Calu3 (cell line): Measurements from ENCODE around the gene EEF1AKMT3. TPM values are rescaled to one million over a fixed set of nuclear protein-coding genes. Genes with fewer than 3 reads are reported as not detected.
A peak's percentile ranks its signal among the peaks of the same experiment; 100 is the strongest.
"Not testable (repeated sequence)": the region's sequence is repeated elsewhere in the genome, so short reads cannot be mapped to it uniquely, and the experiment has no call there.

Source experiments
- BruUV-seq: library from RNA; stranded (reverse); fragments of 400-500 nt; replicated peaks from 2 replicates; lab custom pipeline; 2021; lab: Mats Ljungman, UMichigan
- CTCF ChIA-PET: fragments of 300-600 bp; sonication (Branson Sonifier 250); formaldehyde crosslinking; loops from one replicate; lab custom pipeline; 2022; ENCODE audit warnings: antibody characterized with exemption; lab: Charles Lee
- DNase-seq: peaks from one replicate; pipeline ENCODE4 v3.0.0; 2022
- H3K27ac Mint-ChIP-seq: one replicate; pipeline ENCODE4 v1.8.0; 2022; ENCODE audit warnings: mixed read lengths; ENCODE audit not compliant: unreplicated experiment
- H3K27me3 Mint-ChIP-seq: one replicate; pipeline ENCODE4 v1.8.0; 2022; ENCODE audit warnings: mixed read lengths; ENCODE audit not compliant: unreplicated experiment
- H3K36me3 Mint-ChIP-seq: one replicate; pipeline ENCODE4 v1.8.0; 2022; ENCODE audit warnings: mild to moderate bottlenecking, moderate library complexity, mixed read lengths; ENCODE audit not compliant: insufficient read depth, unreplicated experiment
- H3K4me1 Mint-ChIP-seq: one replicate; pipeline ENCODE4 v1.8.0; 2022; ENCODE audit warnings: mild to moderate bottlenecking, low read depth, mixed read lengths; ENCODE audit not compliant: unreplicated experiment
- H3K4me3 Mint-ChIP-seq: one replicate; pipeline ENCODE4 v1.8.0; 2022; ENCODE audit warnings: mild to moderate bottlenecking, low read depth, moderate library complexity, mixed read lengths; ENCODE audit not compliant: unreplicated experiment
- H3K9me3 Mint-ChIP-seq: one replicate; pipeline ENCODE4 v1.8.0; 2022; ENCODE audit warnings: low read depth, mixed read lengths; ENCODE audit not compliant: unreplicated experiment
- intact Hi-C: fragments of 100-400 bp; cut with micrococcal nuclease; formaldehyde crosslinking; loops from one replicate; pipeline ENCODE4 v1.10.0; 2022; ENCODE audit not compliant: unreplicated experiment
- total RNA-seq: library from RNA; stranded (reverse); gene quantifications from 2 replicates; pipeline ENCODE4 v1.2.3, GENCODE V29; 2022
- TF ChIP-seq, protein P1 (sequence below): fragments of 200-600 bp; IDR thresholded peaks from one replicate; pipeline ENCODE4 v1.8.0; 2022; ENCODE audit warnings: antibody characterized with exemption; ENCODE audit not compliant: unreplicated experiment

Gene EEF1AKMT3
- total RNA-seq, 1 experiment from 2014 or later: 8.4 TPM

DNA sequence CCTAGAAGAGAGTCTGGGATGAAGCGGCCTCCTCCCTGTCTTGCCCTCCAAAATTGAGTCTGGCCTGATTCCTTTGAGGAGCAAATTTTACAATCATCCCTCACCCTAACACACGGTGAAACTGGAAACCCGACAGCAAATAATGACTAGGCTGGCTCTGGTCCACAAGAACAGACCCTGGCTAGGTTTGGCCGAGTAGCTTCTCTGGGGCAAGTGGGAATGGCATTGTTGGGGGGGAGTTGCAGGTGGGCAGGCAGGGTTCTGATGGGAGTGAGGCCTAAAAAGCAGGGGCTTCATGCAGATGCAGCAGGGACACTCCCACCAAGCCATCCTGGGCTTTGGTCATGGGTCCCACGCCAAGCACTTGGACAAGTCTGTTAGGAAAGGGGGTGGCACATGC, 48.6 kb downstream of the EEF1AKMT3 start:
- H3K27ac Mint-ChIP-seq, H3K27me3 Mint-ChIP-seq, H3K4me3 Mint-ChIP-seq, CTCF ChIA-PET, H3K4me1 Mint-ChIP-seq, DNase-seq, BruUV-seq, intact Hi-C loops, H3K9me3 Mint-ChIP-seq: not testable (repeated sequence)
- H3K36me3 Mint-ChIP-seq: peaks cover 49% of the 10 kb centered on the region

DNA sequence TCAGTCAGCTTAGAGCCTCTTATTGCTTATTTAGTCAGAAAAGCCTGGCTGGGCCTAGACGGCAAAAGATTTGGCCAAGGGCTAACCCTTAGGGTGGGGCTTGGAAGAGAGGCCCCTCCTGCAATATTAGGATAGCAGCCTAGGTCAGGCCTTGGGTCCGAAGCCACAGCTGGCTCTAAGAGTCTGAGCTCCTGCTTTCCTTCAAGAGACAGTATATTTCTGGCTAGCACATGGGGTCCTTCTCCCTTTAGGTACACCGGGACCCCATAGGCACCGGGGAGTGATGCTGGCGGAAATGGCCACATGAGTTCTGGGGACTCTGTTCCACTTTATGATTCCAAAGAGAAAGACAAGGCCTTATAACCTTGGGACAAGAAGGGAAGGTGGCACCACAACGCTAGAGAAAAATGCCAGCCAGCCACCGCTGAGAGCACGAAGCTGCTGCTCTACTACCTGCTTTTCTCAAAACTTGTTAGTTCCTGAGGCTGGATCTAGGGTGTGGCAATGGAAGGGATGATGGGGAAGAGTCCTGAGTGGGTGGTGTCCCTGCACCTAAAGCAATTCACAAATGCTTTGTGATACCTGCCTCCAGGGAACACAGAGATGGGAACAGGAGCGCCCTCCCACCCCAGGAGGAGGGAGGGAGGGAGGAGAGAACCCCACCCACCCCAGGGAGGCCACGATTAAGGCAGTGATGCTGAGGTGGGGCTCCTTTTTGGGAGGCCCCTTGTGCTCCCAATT, 49.2 kb downstream of the EEF1AKMT3 start:
- Mint-ChIP-seq H3K27me3 (no peaks in the 10 kb centered on the region), H3K4me1 (peaks cover 9% of the 10 kb centered on the region), H3K9me3 (no peaks in the 10 kb centered on the region), H3K36me3 (peaks cover 49% of the 10 kb centered on the region), H3K4me3 (no peak overlapping the region), H3K27ac (no peak overlapping the region)
- CTCF ChIA-PET: no interaction called here
- no peak for DNase-seq
- TF ChIP-seq, protein P1, sequence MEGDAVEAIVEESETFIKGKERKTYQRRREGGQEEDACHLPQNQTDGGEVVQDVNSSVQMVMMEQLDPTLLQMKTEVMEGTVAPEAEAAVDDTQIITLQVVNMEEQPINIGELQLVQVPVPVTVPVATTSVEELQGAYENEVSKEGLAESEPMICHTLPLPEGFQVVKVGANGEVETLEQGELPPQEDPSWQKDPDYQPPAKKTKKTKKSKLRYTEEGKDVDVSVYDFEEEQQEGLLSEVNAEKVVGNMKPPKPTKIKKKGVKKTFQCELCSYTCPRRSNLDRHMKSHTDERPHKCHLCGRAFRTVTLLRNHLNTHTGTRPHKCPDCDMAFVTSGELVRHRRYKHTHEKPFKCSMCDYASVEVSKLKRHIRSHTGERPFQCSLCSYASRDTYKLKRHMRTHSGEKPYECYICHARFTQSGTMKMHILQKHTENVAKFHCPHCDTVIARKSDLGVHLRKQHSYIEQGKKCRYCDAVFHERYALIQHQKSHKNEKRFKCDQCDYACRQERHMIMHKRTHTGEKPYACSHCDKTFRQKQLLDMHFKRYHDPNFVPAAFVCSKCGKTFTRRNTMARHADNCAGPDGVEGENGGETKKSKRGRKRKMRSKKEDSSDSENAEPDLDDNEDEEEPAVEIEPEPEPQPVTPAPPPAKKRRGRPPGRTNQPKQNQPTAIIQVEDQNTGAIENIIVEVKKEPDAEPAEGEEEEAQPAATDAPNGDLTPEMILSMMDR: no peak
- intact Hi-C loops: no loop called here
- BruUV-seq: no TSS peak

DNA sequence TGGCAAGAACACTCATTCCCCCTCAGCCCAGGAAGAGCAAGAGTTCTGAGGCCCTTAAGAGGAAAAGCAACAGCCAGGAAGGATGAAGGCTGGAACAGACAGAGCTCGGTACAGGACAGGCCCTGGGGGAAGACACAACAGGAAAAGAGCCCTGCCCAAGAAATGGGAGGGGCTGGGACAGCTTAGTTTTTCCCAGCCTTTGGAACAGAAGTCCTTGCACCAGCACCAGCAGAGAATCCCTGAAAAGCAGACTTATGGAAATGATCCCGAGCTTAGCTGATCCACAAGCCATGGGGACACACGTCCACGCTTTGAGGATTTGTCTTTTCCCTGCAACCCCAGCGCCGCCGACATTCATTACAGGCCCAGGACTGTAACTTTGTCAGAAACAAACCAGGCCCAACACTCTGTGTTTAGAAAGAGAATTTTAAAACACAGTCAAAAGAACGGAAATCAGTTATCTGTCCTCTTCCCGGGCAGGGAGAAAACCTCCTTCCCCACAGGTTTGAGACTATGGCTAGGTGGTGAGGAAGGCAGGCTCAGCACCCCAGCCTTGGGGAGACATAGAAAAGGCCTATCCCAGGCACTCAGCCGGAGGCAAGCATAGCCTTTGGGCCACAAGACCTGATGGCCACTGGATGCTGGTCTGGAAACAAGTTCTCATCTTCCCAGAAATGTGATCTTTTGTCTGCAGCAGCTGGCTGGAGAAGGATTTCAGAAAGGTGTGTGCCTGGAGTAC, 50.1 kb downstream of the EEF1AKMT3 start:
- H3K4me3 Mint-ChIP-seq: no peak overlapping the region
- no peak for DNase-seq
- peaks cover 56% of the 10 kb centered on the region for H3K36me3 Mint-ChIP-seq
- no TSS peak for BruUV-seq
- intact Hi-C loops: no loop called here
- no peak overlapping the region for H3K27ac Mint-ChIP-seq
- H3K27me3 Mint-ChIP-seq: no peaks in the 10 kb centered on the region
- H3K4me1 Mint-ChIP-seq: peaks cover 9% of the 10 kb centered on the region
- no peaks in the 10 kb centered on the region for H3K9me3 Mint-ChIP-seq
- CTCF ChIA-PET: no interaction called here
- TF ChIP-seq, protein P1: no peak

DNA sequence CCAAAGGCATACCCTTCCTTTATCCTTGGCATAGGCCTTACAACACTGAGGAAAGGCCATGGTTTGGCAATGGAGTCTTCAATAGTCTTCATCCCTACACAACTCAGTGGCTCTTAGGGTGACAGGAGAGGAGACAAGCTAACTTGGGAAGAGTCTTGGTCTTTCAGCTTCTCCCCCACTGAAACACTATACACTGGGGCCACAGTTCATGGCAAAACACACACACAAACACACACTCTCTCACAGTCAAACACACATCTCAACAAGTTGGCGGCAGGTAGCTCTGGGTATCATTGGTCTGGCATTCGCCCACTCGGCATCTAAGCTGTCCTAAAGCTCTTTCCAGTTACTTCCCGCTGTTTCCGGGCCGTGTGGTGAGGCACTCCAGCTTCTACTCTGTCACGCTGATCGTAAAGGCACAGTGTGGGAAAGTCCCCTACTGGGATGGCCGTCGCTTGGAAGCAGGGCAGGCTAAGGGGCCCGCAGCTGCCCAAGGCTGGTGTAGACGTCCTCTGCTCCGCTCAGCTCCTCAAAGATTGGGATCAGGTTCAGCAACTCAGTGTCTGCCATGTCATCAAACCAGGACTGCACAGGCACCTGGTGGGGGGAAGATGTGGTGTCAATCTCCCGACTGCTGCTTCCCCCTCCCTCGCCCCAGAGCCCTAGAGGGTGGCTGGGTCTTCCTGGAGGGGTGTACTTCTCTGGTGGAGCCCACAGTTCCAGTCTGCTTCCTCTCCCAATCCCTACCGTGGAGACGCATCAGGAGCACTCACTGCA, 50.9 kb downstream of the EEF1AKMT3 start:
- Mint-ChIP-seq H3K27ac (no peak overlapping the region), H3K27me3 (no peaks in the 10 kb centered on the region), H3K4me1 (peaks cover 9% of the 10 kb centered on the region), H3K36me3 (peaks cover 61% of the 10 kb centered on the region), H3K9me3 (no peaks in the 10 kb centered on the region), H3K4me3 (no peak overlapping the region)
- DNase-seq: no peak
- CTCF ChIA-PET: no interaction called here
- intact Hi-C loops: no loop called here
- TF ChIP-seq, protein P1: no peak
- TSS peak; percentile 7 for BruUV-seq
